Measurements from ENCODE around the gene AGFG2. TPM values are rescaled to one million over a fixed set of nuclear protein-coding genes. Genes with fewer than 3 reads are reported as not detected.
"Not testable (repeated sequence)": the region's sequence is repeated elsewhere in the genome, so short reads cannot be mapped to it uniquely, and the experiment has no call there.

The AGFG2 gene
- total and polyA plus RNA-seq, 8 donors = 21.2 to 34.9 (median 28.1) TPM

GRCh38 chr7:100546129-100546925, 7.3 kb downstream of the AGFG2 start:
- intact Hi-C loops (cut with DNase I) = no loop called here
- H3K36me3 ChIP-seq = peaks cover 0 to 7% of the 10 kb centered on the region in 2 donors
- ATAC-seq (peak; percentile 39), DNase-seq (no peak)
- no peaks in the 10 kb centered on the region for H3K27me3 ChIP-seq
- no peak overlapping the region for H3K4me3 ChIP-seq
- H3K4me1 ChIP-seq = peaks cover 46 to 76% of the 10 kb centered on the region in 2 donors
- H3K9me3 ChIP-seq = no peaks in the 10 kb centered on the region
- peak overlapping the region; percentile 82 to 89 for H3K27ac ChIP-seq
- TF ChIP-seq CTCF (IDR thresholded peaks at IDR 0.05) = no peak

GRCh38 chr7:100546926-100547800, 8.2 kb downstream of the AGFG2 start:
- DNase-seq (no peak), ATAC-seq (peak; percentile 13)
- Histone ChIP-seq H3K4me1 (peaks cover 46 to 74% of the 10 kb centered on the region in 2 donors), H3K9me3 (no peaks in the 10 kb centered on the region), H3K27ac (peak overlapping the region; percentile 82 to 89), H3K36me3 (peaks cover 0 to 14% of the 10 kb centered on the region in 2 donors), H3K27me3 (no peaks in the 10 kb centered on the region), H3K4me3 (no peak overlapping the region)
- TF ChIP-seq CTCF (IDR thresholded peaks at IDR 0.05) = no peak
- intact Hi-C loops (cut with DNase I) = no loop called here

- Histone ChIP-seq H3K4me1 (peaks cover 46 to 74% of the 10 kb centered on the region in 2 donors), H3K9me3 (no peaks in the 10 kb centered on the region), H3K27ac (peak overlapping the region; percentile 82 to 89), H3K4me3 (no peak overlapping the region), H3K27me3 (no peaks in the 10 kb centered on the region), H3K36me3 (peaks cover 0 to 21% of the 10 kb centered on the region in 2 donors)
- DNase-seq = peak in 1 of 4 donors; percentile 51
- intact Hi-C loops (cut with DNase I) = no loop called here
- no peak for TF ChIP-seq CTCF (IDR thresholded peaks at IDR 0.05)
- peak; percentile 19 for ATAC-seq
These were observed 8.9 kb downstream of the AGFG2 start for GRCh38 chr7:100547872-100548271.

GRCh38 chr7:100548446-100548845, 9.4 kb downstream of the AGFG2 start:
- H3K36me3 ChIP-seq = peaks cover 0 to 26% of the 10 kb centered on the region in 2 donors
- intact Hi-C loops (cut with DNase I); H3K9me3 ChIP-seq; ATAC-seq; H3K27me3 ChIP-seq; H3K4me3 ChIP-seq; DNase-seq: not testable (repeated sequence)
- H3K27ac ChIP-seq = peak overlapping the region; percentile 82 to 89
- peaks cover 46 to 71% of the 10 kb centered on the region in 2 donors for H3K4me1 ChIP-seq

GRCh38 chr7:100552532-100552931, 13.5 kb downstream of the AGFG2 start:
- peaks cover 0 to 54% of the 10 kb centered on the region in 2 donors for H3K36me3 ChIP-seq
- no peaks in the 10 kb centered on the region for H3K27me3 ChIP-seq
- DNase-seq (no peak), ATAC-seq (no peak)
- intact Hi-C loops (cut with DNase I) = no loop called here
- H3K4me1 ChIP-seq = peaks cover 16 to 41% of the 10 kb centered on the region in 2 donors
- no peak overlapping the region for H3K4me3 ChIP-seq
- TF ChIP-seq CTCF (IDR thresholded peaks at IDR 0.05) = no peak
- H3K9me3 ChIP-seq = no peaks in the 10 kb centered on the region
- H3K27ac ChIP-seq = no peak overlapping the region
